ENCODE measurements around the gene CENPS. TPM values are rescaled to one million over a fixed set of nuclear protein-coding genes. Genes with fewer than 3 reads are reported as not detected.
A peak's percentile ranks its signal among the peaks of the same experiment; 100 is the strongest.

Gene CENPS
- total RNA-seq, 4 donors from 2014 or later = 3.3 to 15.3 (median 8.6) TPM

DNA sequence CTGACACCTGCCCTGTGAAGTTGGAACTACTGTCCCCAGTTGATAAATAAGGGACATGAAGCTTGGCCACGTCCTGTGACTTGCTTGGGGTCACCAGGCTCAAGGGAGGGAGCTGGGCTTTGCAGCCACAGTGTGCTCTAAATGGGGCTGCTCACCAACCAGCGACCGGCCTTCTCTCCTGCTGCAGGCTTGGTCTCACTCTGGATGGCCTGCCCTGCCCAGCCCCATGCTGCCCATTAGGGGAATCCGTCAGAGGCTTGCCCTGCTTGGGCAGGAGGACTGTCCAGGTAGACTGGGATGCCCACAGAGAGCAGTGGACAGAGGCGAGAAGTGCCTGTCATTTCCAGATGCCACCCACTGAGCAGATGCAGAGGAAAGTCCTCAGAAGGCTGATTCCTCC, 1.2 kb upstream of the CENPS start:
- no peak overlapping the region for H3K27ac ChIP-seq
- TF ChIP-seq POLR2A (IDR thresholded peaks at IDR 0.05) = no peak
- TF ChIP-seq EP300 (IDR thresholded peaks at IDR 0.05) = no peak
- TF ChIP-seq, protein P1, sequence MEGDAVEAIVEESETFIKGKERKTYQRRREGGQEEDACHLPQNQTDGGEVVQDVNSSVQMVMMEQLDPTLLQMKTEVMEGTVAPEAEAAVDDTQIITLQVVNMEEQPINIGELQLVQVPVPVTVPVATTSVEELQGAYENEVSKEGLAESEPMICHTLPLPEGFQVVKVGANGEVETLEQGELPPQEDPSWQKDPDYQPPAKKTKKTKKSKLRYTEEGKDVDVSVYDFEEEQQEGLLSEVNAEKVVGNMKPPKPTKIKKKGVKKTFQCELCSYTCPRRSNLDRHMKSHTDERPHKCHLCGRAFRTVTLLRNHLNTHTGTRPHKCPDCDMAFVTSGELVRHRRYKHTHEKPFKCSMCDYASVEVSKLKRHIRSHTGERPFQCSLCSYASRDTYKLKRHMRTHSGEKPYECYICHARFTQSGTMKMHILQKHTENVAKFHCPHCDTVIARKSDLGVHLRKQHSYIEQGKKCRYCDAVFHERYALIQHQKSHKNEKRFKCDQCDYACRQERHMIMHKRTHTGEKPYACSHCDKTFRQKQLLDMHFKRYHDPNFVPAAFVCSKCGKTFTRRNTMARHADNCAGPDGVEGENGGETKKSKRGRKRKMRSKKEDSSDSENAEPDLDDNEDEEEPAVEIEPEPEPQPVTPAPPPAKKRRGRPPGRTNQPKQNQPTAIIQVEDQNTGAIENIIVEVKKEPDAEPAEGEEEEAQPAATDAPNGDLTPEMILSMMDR (IDR thresholded peaks at IDR 0.05) = no peak
- 83 to 86% methylated on average over 4 to 5 of the region's 5 CpGs for whole genome bisulfite sequencing, 2 donors
- H3K4me1 ChIP-seq = peaks cover 0 to 31% (median 5%) of the 10 kb centered on the region in 4 donors
- no peaks in the 10 kb centered on the region for H3K9me3 ChIP-seq
- H3K36me3 ChIP-seq = no peaks in the 10 kb centered on the region
- no peaks in the 10 kb centered on the region for H3K27me3 ChIP-seq
- DNase-seq (ENCODE audit: low spot score in 2 of 2) = no peak
- H3K4me3 ChIP-seq = no peak overlapping the region

DNA sequence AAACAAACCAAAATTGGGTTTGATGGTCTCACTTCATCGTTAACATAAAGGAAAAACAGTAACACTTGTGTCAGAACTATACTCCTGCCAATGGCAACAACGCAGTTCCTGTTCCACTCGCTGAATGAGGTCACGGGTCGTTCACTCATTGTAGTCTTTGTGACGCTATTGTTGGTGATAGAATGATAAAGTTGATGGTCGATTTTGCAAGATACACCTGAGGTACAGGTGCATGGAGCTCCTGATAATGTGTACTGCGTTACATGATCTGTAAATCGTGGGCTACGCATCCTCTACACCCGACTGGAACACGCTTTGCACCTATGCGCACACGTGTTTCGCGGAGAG, 391 bp upstream of the CENPS start:
- Histone ChIP-seq H3K36me3 (peaks cover 0 to under 1% (median 0%) of the 10 kb centered on the region in 3 donors), H3K27ac (peak overlapping the region in 3 of 4 donors; percentile 61 to 82 (median 64)), H3K9me3 (no peaks in the 10 kb centered on the region), H3K27me3 (no peaks in the 10 kb centered on the region), H3K4me1 (peaks cover 0 to 31% (median 5%) of the 10 kb centered on the region in 4 donors), H3K4me3 (peak overlapping the region; percentile 71 to 94 (median 80))
- TF ChIP-seq, protein P1 (IDR thresholded peaks at IDR 0.05) = no peak
- TF ChIP-seq EP300 (IDR thresholded peaks at IDR 0.05) (no peak), POLR2A (IDR thresholded peaks at IDR 0.05) (no peak)
- 11% methylated on average over 16 of the region's 16 CpGs for WGBS, 2 donors
- no peak for DNase-seq (ENCODE audit: low spot score in 2 of 2)

DNA sequence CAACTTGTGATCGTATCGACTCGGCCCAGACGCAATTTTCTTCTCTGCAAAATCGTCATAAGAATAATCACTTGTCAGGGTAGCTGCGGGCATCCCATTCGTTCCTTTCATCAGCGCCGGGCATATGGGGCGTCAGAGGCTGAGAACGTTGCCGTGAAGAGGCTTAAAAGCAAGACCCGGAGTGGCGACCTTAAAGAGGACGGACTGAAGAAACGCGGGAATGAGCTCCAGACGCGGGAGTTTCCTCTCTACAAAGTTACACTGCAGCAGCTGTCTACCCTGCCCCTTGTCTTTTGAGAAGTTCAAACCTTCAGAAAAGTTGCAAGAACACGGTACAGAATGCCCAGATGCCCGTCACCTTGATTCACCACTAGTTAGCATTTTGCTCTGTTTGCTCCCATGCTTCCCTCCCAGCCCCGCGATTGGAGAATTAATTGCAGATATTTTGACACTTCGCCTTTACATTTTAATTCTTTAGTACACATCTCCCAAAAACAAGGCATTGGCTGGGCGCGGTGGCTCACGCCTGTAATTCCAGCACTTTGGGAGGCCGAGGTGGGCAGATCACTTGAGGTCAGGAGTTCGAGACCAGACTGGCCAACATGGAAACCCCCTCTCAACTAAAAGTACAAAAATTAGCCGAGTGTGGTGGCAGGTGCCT, 967 bp downstream of the CENPS start:
- Histone ChIP-seq H3K27ac (peak overlapping the region in 3 of 4 donors; percentile 64 to 84 (median 82)), H3K4me3 (peak overlapping the region; percentile 71 to 94 (median 80)), H3K36me3 (peaks cover 0 to 6% (median 0%) of the 10 kb centered on the region in 3 donors), H3K27me3 (no peaks in the 10 kb centered on the region), H3K9me3 (no peaks in the 10 kb centered on the region), H3K4me1 (peaks cover 0 to 31% (median 5%) of the 10 kb centered on the region in 4 donors)
- WGBS, 2 donors = 25 to 27% methylated on average over 30 of the region's 30 CpGs
- TF ChIP-seq EP300 (IDR thresholded peaks at IDR 0.05) (no peak), POLR2A (IDR thresholded peaks at IDR 0.05) (no peak)
- TF ChIP-seq, protein P1 (IDR thresholded peaks at IDR 0.05) = no peak
- DNase-seq (ENCODE audit: low spot score in 2 of 2) = no peak

DNA sequence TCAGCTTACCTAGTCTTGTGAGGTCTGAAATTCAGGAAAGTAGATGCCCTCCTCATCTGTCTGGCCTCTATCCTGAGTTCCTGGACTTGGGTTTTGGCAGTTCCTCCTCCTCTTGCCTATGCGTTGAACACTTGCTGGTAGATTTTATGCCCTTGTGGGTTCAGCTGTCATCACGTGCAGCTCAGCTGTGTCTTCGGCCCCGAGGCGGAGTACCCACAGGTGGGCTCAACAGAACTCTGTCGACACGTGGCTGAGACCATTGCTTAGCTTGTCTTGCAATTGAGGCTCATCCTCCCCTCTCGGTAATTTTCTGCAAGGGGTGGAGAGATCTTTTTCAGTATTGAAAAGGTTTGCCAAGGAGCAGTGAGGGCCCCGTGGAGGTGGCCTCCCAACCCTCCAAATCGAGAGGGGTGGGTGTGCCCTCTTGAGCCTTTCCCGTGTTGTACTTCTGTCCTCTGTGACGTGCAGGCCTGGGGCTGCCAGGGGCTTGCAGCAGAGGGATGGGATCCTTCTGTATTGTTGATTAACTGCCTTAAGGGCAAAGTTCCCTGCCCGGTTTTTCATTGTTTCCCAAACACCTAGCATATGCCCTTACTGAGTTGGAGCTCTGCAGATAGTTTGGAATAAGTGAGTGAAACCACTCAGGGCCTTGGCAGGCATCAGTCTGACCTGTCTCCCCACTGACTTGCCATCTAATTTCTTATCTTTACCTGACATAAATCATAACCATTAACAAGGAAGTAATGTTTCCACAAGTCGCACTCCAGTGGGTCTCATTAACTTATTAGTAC, 2.9 kb downstream of the CENPS start:
- no peak overlapping the region for H3K4me3 ChIP-seq
- no peaks in the 10 kb centered on the region for H3K9me3 ChIP-seq
- H3K27me3 ChIP-seq = no peaks in the 10 kb centered on the region
- WGBS, 2 donors = 66 to 72% methylated on average over 14 of the region's 14 CpGs
- H3K27ac ChIP-seq = no peak overlapping the region
- peaks cover 0 to 26% (median 5%) of the 10 kb centered on the region in 4 donors for H3K4me1 ChIP-seq
- no peak for DNase-seq (ENCODE audit: low spot score in 2 of 2)
- peaks cover 0 to 6% (median 0%) of the 10 kb centered on the region in 3 donors for H3K36me3 ChIP-seq
- TF ChIP-seq, protein P1 (IDR thresholded peaks at IDR 0.05) = no peak
- TF ChIP-seq EP300 (IDR thresholded peaks at IDR 0.05) (no peak), POLR2A (IDR thresholded peaks at IDR 0.05) (no peak)

DNA sequence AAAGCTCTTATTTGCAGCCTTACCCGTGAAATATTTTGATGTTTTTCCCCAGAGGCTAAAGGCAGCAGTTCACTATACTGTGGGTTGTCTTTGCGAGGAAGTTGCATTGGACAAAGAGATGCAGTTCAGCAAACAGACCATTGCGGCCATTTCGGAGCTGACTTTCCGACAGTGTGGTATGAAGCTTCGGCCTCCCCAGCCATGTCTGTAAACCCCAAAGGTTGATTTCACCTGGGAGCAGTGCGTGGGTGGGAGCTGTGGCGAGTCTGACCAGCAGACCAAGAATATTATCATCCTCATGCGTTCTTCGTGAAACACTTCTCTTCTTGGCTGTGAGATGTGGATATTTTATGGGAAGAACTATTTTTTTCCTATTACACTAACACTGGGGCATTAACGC, 3.6 kb downstream of the CENPS start:
- WGBS, 2 donors = 70 to 72% methylated on average over 11 of the region's 11 CpGs
- TF ChIP-seq EP300 (IDR thresholded peaks at IDR 0.05) (no peak), POLR2A (IDR thresholded peaks at IDR 0.05) (no peak)
- TF ChIP-seq, protein P1 (IDR thresholded peaks at IDR 0.05) = no peak
- Histone ChIP-seq H3K9me3 (no peaks in the 10 kb centered on the region), H3K36me3 (peaks cover 0 to 6% (median 0%) of the 10 kb centered on the region in 3 donors), H3K4me1 (peaks cover 0 to 24% (median 5%) of the 10 kb centered on the region in 4 donors), H3K27ac (no peak overlapping the region), H3K27me3 (no peaks in the 10 kb centered on the region), H3K4me3 (no peak overlapping the region)
- no peak for DNase-seq (ENCODE audit: low spot score in 2 of 2)

All from tibial nerve (tissue), 4 donors.